HFF-Myc (cell line): ENCODE measurements around the gene GPR107.

Experiments
- DNase-seq: peaks from one replicate; pipeline ENCODE4 v3.0.0-alpha.2; 2011; ENCODE audit warnings: low read depth; ENCODE audit errors: extremely low read depth
- H3K4me3 ChIP-seq: replicated peaks from 2 replicates; pipeline ENCODE4 v1.5.1; 2011; ENCODE audit warnings: low read depth, mild to moderate bottlenecking, control low read depth, low read length
- TF ChIP-seq, protein P1 (sequence below): IDR thresholded peaks from 2 replicates; pipeline ENCODE4 v1.5.1; 2012; ENCODE audit warnings: mild to moderate bottlenecking, low read depth, low read length, control low read depth; ENCODE audit errors: missing control alignments

Gene GPR107

GRCh38 chr9:130132746-130133145, 79.0 kb downstream of the GPR107 start:
- no peak overlapping the region for H3K4me3 ChIP-seq

GRCh38 chr9:130137081-130137640, 83.5 kb downstream of the GPR107 start:
- DNase-seq, result no peak

More at GRCh38 chr9:130132746-130133145, 79.0 kb downstream of the GPR107 start:
- no peak for DNase-seq
- TF ChIP-seq, protein P1, sequence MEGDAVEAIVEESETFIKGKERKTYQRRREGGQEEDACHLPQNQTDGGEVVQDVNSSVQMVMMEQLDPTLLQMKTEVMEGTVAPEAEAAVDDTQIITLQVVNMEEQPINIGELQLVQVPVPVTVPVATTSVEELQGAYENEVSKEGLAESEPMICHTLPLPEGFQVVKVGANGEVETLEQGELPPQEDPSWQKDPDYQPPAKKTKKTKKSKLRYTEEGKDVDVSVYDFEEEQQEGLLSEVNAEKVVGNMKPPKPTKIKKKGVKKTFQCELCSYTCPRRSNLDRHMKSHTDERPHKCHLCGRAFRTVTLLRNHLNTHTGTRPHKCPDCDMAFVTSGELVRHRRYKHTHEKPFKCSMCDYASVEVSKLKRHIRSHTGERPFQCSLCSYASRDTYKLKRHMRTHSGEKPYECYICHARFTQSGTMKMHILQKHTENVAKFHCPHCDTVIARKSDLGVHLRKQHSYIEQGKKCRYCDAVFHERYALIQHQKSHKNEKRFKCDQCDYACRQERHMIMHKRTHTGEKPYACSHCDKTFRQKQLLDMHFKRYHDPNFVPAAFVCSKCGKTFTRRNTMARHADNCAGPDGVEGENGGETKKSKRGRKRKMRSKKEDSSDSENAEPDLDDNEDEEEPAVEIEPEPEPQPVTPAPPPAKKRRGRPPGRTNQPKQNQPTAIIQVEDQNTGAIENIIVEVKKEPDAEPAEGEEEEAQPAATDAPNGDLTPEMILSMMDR, result no peak

DNA sequence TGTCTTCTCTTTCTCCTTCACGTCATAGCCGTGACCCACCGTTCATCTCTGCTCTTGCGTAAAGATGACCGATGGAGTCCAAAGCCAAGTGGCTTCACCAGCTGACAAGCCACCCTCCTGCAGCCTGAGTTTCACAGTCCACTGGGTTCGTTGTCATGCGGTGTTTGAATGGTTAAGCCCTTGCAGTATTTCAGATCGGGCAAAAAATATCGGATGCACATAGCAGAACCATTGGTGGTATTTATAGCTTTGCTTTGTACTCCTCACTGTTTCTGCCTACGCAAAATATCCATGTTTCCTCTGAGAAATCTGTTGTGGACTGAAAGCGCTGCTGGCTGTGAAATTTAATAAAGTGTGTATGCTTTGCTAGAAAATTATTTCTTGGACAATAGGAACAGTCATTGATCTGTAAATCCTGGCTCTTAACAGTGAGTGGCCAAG, 84.0 kb downstream of the GPR107 start:
- TF ChIP-seq, protein P1, result no peak
- no peak for DNase-seq
- H3K4me3 ChIP-seq, result no peak overlapping the region

More at GRCh38 chr9:130137081-130137640, 83.5 kb downstream of the GPR107 start:
- TF ChIP-seq, protein P1, result no peak
- H3K4me3 ChIP-seq, result no peak overlapping the region

DNA sequence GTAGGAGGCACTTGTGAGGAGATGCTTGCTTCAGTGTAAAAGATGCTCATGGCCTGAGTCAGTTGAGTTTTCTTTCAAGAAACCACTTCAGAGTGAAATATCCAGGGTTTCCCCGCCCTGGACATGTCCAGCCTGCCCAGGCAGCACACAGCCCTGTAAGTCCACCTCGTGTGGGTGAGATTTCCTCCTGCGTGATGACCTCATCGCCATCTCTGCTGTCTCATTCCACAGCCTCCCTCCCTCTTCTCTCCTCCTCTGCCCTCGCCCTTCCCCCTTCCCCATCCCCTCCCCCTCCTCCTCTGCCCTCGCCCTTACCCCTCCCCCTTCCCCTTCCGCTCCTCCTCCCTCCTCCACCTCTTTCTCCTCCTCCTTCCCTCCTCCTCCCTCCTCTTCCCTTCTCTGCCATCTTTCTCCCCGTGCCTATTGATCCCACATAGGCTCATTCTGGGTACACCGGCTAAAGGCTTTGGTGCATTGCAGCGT, 84.5 kb downstream of the GPR107 start:
- no peak overlapping the region for H3K4me3 ChIP-seq
- TF ChIP-seq, protein P1, result no peak
- peak; percentile 75 for DNase-seq

GRCh38 chr9:130138791-130139190, 85.1 kb downstream of the GPR107 start:
- DNase-seq, result peak; percentile 76
- H3K4me3 ChIP-seq, result no peak overlapping the region
- TF ChIP-seq, protein P1, result no peak

- TF ChIP-seq, protein P1, result no peak
- H3K4me3 ChIP-seq, result no peak overlapping the region
- DNase-seq, result no peak
These were observed 85.5 kb downstream of the GPR107 start for GRCh38 chr9:130139251-130139650.

DNA sequence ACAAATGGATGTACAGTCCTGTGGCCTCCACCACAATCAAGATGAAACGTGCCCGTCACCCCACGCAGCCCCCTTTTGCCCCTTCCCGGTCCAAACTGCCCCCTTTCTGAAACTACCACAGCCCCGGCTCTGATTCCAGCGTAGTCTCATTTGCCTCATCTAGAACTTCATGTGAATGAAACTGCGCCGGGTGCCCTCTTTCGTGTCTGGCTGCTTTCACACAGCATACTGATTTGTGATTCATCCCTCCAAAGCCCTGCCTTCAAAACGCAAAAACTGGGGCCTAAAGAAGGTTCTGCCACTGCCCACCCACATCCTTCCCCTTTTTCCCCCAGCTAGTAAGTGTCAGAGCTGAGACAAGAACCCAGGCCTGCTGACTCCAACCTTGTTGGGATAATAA, 87.0 kb downstream of the GPR107 start:
- H3K4me3 ChIP-seq, result no peak overlapping the region
- no peak for DNase-seq

More for the DNA sequence above, 87.0 kb downstream of the GPR107 start:
- TF ChIP-seq, protein P1, result no peak
